Keratinocyte (primary cell): ENCODE results near the gene TBXAS1. TPM values are rescaled to one million over a fixed set of nuclear protein-coding genes. Genes with fewer than 3 reads are reported as not detected.

Source experiments
- DNase-seq: peaks from one replicate; pipeline ENCODE4 v3.0.0-alpha.2; 2011; ENCODE audit warnings: low read depth, missing footprints, low spot score
- FAIRE-seq: peaks from 2 replicates; lab custom pipeline; 2011; peaks lifted over from hg19 to GRCh38; lab: Jason Lieb, UNC
- H2AFZ ChIP-seq: 2 replicates; pipeline ENCODE4 v1.6.0; 2012; ENCODE audit warnings: low read length, control low read depth, inconsistent platforms; ENCODE audit not compliant: control insufficient read depth
- H3K27ac ChIP-seq: 2 replicates; pipeline ENCODE4 v1.5.1; 2011; ENCODE audit warnings: low read length; ENCODE audit not compliant: control insufficient read depth, insufficient read depth
- H3K27me3 ChIP-seq: 3 replicates; pipeline ENCODE4 v1.6.0; 2011; ENCODE audit warnings: low read length; ENCODE audit not compliant: control insufficient read depth, insufficient read depth; ENCODE audit errors: extremely low read depth
- H3K36me3 ChIP-seq, 2 experiments: 2 replicates in 1 of 2; 3 replicates in 1 of 2; pipeline ENCODE4 v1.5.1; 2011; ENCODE audit warnings: low read length in 2 of 2, mild to moderate bottlenecking in 1 of 2; ENCODE audit not compliant: control insufficient read depth in 2 of 2, insufficient read depth in 2 of 2; ENCODE audit errors: extremely low read depth in 1 of 2
- H3K4me1 ChIP-seq: 3 replicates; pipeline ENCODE4 v1.5.1; 2011; ENCODE audit warnings: low read length; ENCODE audit not compliant: control insufficient read depth, insufficient read depth; ENCODE audit errors: extremely low read depth
- H3K4me2 ChIP-seq: 3 replicates; pipeline ENCODE4 v1.6.0; 2011; ENCODE audit warnings: low read depth, low read length; ENCODE audit not compliant: control insufficient read depth, insufficient read depth; ENCODE audit errors: extremely low read depth
- H3K4me3 ChIP-seq, 3 experiments: fragments of 200-600 bp in 1 of 3; sonication (generic) in 1 of 3; 2 replicates in 2 of 3; 3 replicates in 1 of 3; pipeline ENCODE4 v1.5.1; 2011 to 2016; ENCODE audit warnings: low read length in 3 of 3, mild to moderate bottlenecking in 3 of 3, control low read depth in 2 of 3, inconsistent platforms in 1 of 3, low read depth in 1 of 3, mixed read lengths in 1 of 3, mixed run types in 1 of 3, moderate library complexity in 1 of 3; ENCODE audit not compliant: control insufficient read depth in 2 of 3, insufficient read depth in 2 of 3; ENCODE audit errors: extremely low read depth in 1 of 3
- H3K79me2 ChIP-seq: 2 replicates; pipeline ENCODE4 v1.6.0; 2012; ENCODE audit warnings: low read length; ENCODE audit not compliant: control insufficient read depth, insufficient read depth
- H3K9ac ChIP-seq: 3 replicates; pipeline ENCODE4 v1.6.0; 2011; ENCODE audit warnings: low read length; ENCODE audit not compliant: control insufficient read depth, insufficient read depth; ENCODE audit errors: extremely low read depth
- H3K9me1 ChIP-seq: 3 replicates; pipeline ENCODE4 v1.6.0; 2011; ENCODE audit warnings: low read length; ENCODE audit not compliant: control insufficient read depth, insufficient read depth; ENCODE audit errors: extremely low read depth
- H3K9me3 ChIP-seq: 2 replicates; pipeline ENCODE4 v1.5.1; 2012; ENCODE audit warnings: low read depth, low read length; ENCODE audit not compliant: control insufficient read depth
- H4K20me1 ChIP-seq: 3 replicates; pipeline ENCODE4 v1.6.0; 2011; ENCODE audit warnings: low read length; ENCODE audit not compliant: control insufficient read depth, insufficient read depth; ENCODE audit errors: extremely low read depth
- CTCF ChIP-seq, 3 experiments: IDR thresholded peaks in 1 of 3; conservative IDR thresholded peaks in 1 of 3; optimal IDR thresholded peaks in 1 of 3; 2 replicates in 2 of 3; 3 replicates in 1 of 3; pipeline versions ENCODE3 to v1.5.1; 2011; ENCODE audit warnings: low read length in 3 of 3, mild to moderate bottlenecking in 3 of 3, moderate library complexity in 2 of 3, control low read depth in 1 of 3, inconsistent platforms in 1 of 3; ENCODE audit not compliant: insufficient read depth in 2 of 3; ENCODE audit errors: extremely low read depth in 1 of 3
- EZH2 ChIP-seq: IDR thresholded peaks from one replicate; pipeline ENCODE4 v1.6.1; 2012; ENCODE audit warnings: inconsistent platforms, mild to moderate bottlenecking, low read length, moderate library complexity
- dilution Hi-C: fragments of 300-500 bp; cut with MboI; formaldehyde crosslinking; loops from one replicate; pipeline ENCODE4 v1.7.0; 2020; ENCODE audit warnings: low sequenced_read_pairs; ENCODE audit not compliant: extremely low pct_ligation_motif_present
- polyA plus RNA-seq, 5 experiments: library from polyadenylated mRNA; depleted of rRNA in 3 of 5; stranded (reverse) in 3 of 5; stranded (forward) in 1 of 5; unstranded in 1 of 5; fragments of >200 nt; gene quantifications; 1 replicate in 1 of 5; 2 replicates in 3 of 5; 3 replicates in 1 of 5; pipeline versions ENCODE4 v1.2.1 to v1.2.3, GENCODE V29; 2011 to 2012; ENCODE audit warnings: missing spikeins in 2 of 5, low read depth in 1 of 5, low replicate concordance in 1 of 5

The TBXAS1 gene
- polyA plus RNA-seq, 1 donor (not counting 4 experiments of a cell fraction or from before 2014, with no cell fraction given), result 2.9 TPM

GRCh38 chr7:139897422-139898090 is 68.5 kb downstream of the TBXAS1 start:
- FAIRE-seq (no peak), DNase-seq (no peak)
- Histone ChIP-seq H3K4me2 (no peak overlapping the region), H3K9ac (no peak overlapping the region), H3K27me3 (peaks cover 3% of the 10 kb centered on the region), H2AFZ (no peak overlapping the region), H3K79me2 (no peaks in the 10 kb centered on the region), H3K9me1 (no peaks in the 10 kb centered on the region), H3K4me3 (no peak overlapping the region), H4K20me1 (no peaks in the 10 kb centered on the region), H3K27ac (no peak overlapping the region), H3K4me1 (no peaks in the 10 kb centered on the region), H3K9me3 (no peaks in the 10 kb centered on the region), H3K36me3 (no peaks in the 10 kb centered on the region)
- TF ChIP-seq EZH2 (no peak), CTCF (optimal IDR thresholded peaks at IDR 0.05 in 1 of 3, IDR thresholded peaks at IDR 0.05 in 1 of 3, conservative IDR thresholded peaks at IDR 0.05 in 1 of 3; ENCODE audit: extremely low read depth in 1 of 3, insufficient read depth in 2 of 3, low read length in 3 of 3) (no peak)
- dilution Hi-C loops, result no loop called here

DNA sequence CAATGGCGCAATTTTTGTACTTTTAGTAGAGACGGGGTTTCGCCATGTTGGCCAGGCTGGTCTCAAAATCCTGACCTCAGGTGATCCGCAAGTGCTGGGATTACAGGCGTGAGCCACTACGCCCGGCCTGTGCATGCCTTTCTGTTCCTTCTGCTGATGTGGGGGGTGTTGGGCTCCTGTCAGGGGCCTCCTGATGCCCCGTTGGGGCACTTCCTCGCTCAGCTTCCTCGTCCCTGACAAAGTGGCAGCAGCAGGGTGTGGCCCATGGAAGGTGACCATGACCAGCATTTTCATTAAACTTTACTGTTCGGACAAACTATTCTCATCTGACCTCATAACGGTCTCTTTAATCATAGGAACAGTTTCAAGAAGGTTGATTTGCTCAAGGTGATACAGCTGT is 69.4 kb downstream of the TBXAS1 start:
- H2AFZ ChIP-seq, result no peak overlapping the region
- H3K9me3 ChIP-seq, result no peaks in the 10 kb centered on the region
- no peak overlapping the region for H3K9ac ChIP-seq
- no peaks in the 10 kb centered on the region for H3K79me2 ChIP-seq
- no peaks in the 10 kb centered on the region for H3K4me1 ChIP-seq
- no peak for DNase-seq
- H3K27me3 ChIP-seq, result peaks cover 3% of the 10 kb centered on the region
- TF ChIP-seq CTCF (optimal IDR thresholded peaks at IDR 0.05 in 1 of 3, IDR thresholded peaks at IDR 0.05 in 1 of 3, conservative IDR thresholded peaks at IDR 0.05 in 1 of 3; ENCODE audit: extremely low read depth in 1 of 3, insufficient read depth in 2 of 3, low read length in 3 of 3) (no peak), EZH2 (no peak)
- no peak overlapping the region for H3K4me2 ChIP-seq
- H3K4me3 ChIP-seq, result no peak overlapping the region
- dilution Hi-C loops, result no loop called here
- no peaks in the 10 kb centered on the region for H3K36me3 ChIP-seq
- H3K27ac ChIP-seq, result no peak overlapping the region
- H4K20me1 ChIP-seq, result no peaks in the 10 kb centered on the region
- no peaks in the 10 kb centered on the region for H3K9me1 ChIP-seq
- FAIRE-seq, result no peak
